ENCODE data around the gene TEX36. TPM values are rescaled to one million over a fixed set of nuclear protein-coding genes. Genes with fewer than 3 reads are reported as not detected.

The TEX36 gene
- total RNA-seq, 2 experiments from 2014 or later, result not detected

GRCh38 chr10:125694883-125695282, 11.9 kb upstream of the TEX36 start:
- H3K4me3 ChIP-seq (ENCODE audit: low read length), result no peak overlapping the region
- ChIA-PET CTCF (no interaction called here), POLR2A (no interaction called here)
- peaks cover 0 to 4% of the 10 kb centered on the region in 2 experiments for H3K27me3 ChIP-seq (ENCODE audit: control insufficient read depth in 1 of 2, insufficient read depth in 2 of 2, low read length in 2 of 2)
- H3K27ac ChIP-seq (ENCODE audit: low read depth in 1 of 2, low read length in 2 of 2), result no peak overlapping the region
- no peak overlapping the region for H3K4me3 Mint-ChIP-seq
- no peak overlapping the region for H3K27ac Mint-ChIP-seq
- H3K4me1 Mint-ChIP-seq (ENCODE audit: low read depth), result peaks cover 4% of the 10 kb centered on the region
- intact Hi-C loops (cut with DNase I, micrococcal nuclease), result no loop called here
- peaks cover 6% of the 10 kb centered on the region for H3K27me3 Mint-ChIP-seq
- H3K9me3 ChIP-seq (ENCODE audit: control insufficient read depth in 1 of 2, insufficient read depth in 1 of 2, low read length in 2 of 2), result no peaks in the 10 kb centered on the region
- no peak for ATAC-seq (ENCODE audit: poor library complexity)
- H3K36me3 ChIP-seq (ENCODE audit: insufficient read depth, low read length), result no peaks in the 10 kb centered on the region
- no peaks in the 10 kb centered on the region for H3K36me3 Mint-ChIP-seq (ENCODE audit: low read depth)
- no peak for DNase-seq
- no peak for TF ChIP-seq CTCF (IDR thresholded peaks at IDR 0.05)
- no peaks in the 10 kb centered on the region for H3K4me1 ChIP-seq (ENCODE audit: insufficient read depth, low read length)
- H3K9me3 Mint-ChIP-seq, result no peaks in the 10 kb centered on the region

- no peak overlapping the region for H3K4me3 ChIP-seq (ENCODE audit: low read length)
- no peaks in the 10 kb centered on the region for H3K9me3 ChIP-seq (ENCODE audit: control insufficient read depth in 1 of 2, insufficient read depth in 1 of 2, low read length in 2 of 2)
- Mint-ChIP-seq H3K27me3 (peaks cover 11% of the 10 kb centered on the region), H3K27ac (no peak overlapping the region), H3K4me3 (no peak overlapping the region), H3K36me3 (ENCODE audit: low read depth) (no peaks in the 10 kb centered on the region), H3K4me1 (ENCODE audit: low read depth) (peaks cover 4% of the 10 kb centered on the region), H3K9me3 (no peaks in the 10 kb centered on the region)
- no peak overlapping the region for H3K27ac ChIP-seq (ENCODE audit: low read depth in 1 of 2, low read length in 2 of 2)
- H3K27me3 ChIP-seq (ENCODE audit: control insufficient read depth in 1 of 2, insufficient read depth in 2 of 2, low read length in 2 of 2), result peaks cover 0 to 6% of the 10 kb centered on the region in 2 experiments
- CTCF ChIA-PET, result no interaction called here
- H3K4me1 ChIP-seq (ENCODE audit: insufficient read depth, low read length), result no peaks in the 10 kb centered on the region
- no peak for DNase-seq
- intact Hi-C loops (cut with DNase I, micrococcal nuclease), result no loop called here
- no peak for TF ChIP-seq CTCF (IDR thresholded peaks at IDR 0.05)
- no peaks in the 10 kb centered on the region for H3K36me3 ChIP-seq (ENCODE audit: insufficient read depth, low read length)
- POLR2A ChIA-PET, result no interaction called here
- no peak for ATAC-seq (ENCODE audit: poor library complexity)
These were observed 10.5 kb upstream of the TEX36 start for GRCh38 chr10:125693524-125693847.

GRCh38 chr10:125692601-125693523, 9.9 kb upstream of the TEX36 start:
- ChIA-PET CTCF (no interaction called here), POLR2A (no interaction called here)
- Mint-ChIP-seq H3K4me1 (ENCODE audit: low read depth) (peaks cover 4% of the 10 kb centered on the region), H3K27ac (no peak overlapping the region), H3K27me3 (peaks cover 14% of the 10 kb centered on the region), H3K9me3 (no peaks in the 10 kb centered on the region), H3K36me3 (ENCODE audit: low read depth) (no peaks in the 10 kb centered on the region), H3K4me3 (no peak overlapping the region)
- peaks cover 0 to 6% of the 10 kb centered on the region in 2 experiments for H3K27me3 ChIP-seq (ENCODE audit: control insufficient read depth in 1 of 2, insufficient read depth in 2 of 2, low read length in 2 of 2)
- no peak overlapping the region for H3K4me3 ChIP-seq (ENCODE audit: low read length)
- H3K9me3 ChIP-seq (ENCODE audit: control insufficient read depth in 1 of 2, insufficient read depth in 1 of 2, low read length in 2 of 2), result no peaks in the 10 kb centered on the region
- ATAC-seq (ENCODE audit: poor library complexity) (no peak), DNase-seq (no peak)
- H3K4me1 ChIP-seq (ENCODE audit: insufficient read depth, low read length), result no peaks in the 10 kb centered on the region
- TF ChIP-seq CTCF (IDR thresholded peaks at IDR 0.05), result no peak
- no peak overlapping the region for H3K27ac ChIP-seq (ENCODE audit: low read depth in 1 of 2, low read length in 2 of 2)
- intact Hi-C loops (cut with DNase I, micrococcal nuclease), result no loop called here
- no peaks in the 10 kb centered on the region for H3K36me3 ChIP-seq (ENCODE audit: insufficient read depth, low read length)

Data from CD4-positive, alpha-beta T cell (primary cell).